ENCODE results near the gene TPH2. TPM values are rescaled to one million over a fixed set of nuclear protein-coding genes. Genes with fewer than 3 reads are reported as not detected.
A peak's percentile ranks its signal among the peaks of the same experiment; 100 is the strongest.

The TPH2 gene
- total and polyA plus RNA-seq, 2 of the 4 experiments (the other 2 are of a cell fraction) = not detected

DNA sequence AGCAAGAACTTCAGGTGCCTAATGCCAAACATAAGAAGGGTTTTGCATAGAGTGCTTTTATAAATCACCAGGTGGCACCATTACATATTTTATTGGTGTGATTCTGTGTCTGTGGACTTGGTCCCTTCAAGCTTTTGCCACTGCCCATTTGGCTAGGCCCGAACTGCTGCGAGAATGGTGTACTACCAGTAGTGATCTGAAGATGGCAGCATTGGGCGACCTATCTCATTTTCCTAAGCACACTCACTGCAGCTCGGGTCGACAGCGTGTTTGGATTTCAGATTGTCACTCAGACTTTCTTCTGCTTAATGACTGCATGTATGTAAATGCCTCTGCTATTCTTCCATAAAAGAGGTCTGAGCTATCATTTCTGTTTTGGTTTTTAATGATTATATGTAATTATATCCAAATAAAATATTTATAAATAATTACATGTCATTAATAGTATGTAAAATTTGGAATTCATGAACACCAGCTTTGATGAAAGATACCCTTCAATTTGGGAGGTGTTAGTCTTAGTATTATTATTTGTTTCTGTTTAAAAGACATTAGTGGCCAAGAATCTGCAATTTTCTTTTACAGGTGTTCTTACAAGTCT lies 78.5 kb downstream of the TPH2 start:
- POLR2A ChIA-PET (ENCODE audit: unreplicated experiment) = no interaction called here
- no peak overlapping the region for H3K4me2 ChIP-seq (ENCODE audit: low read depth, low read length)
- no peak overlapping the region for H4K5ac ChIP-seq (ENCODE audit: low read depth, low read length)
- H3K23ac ChIP-seq (ENCODE audit: low read depth, low read length) = no peak overlapping the region
- no peak overlapping the region for H4K8ac ChIP-seq (ENCODE audit: low read depth in 2 of 2, low read length in 2 of 2)
- no peaks in the 10 kb centered on the region for H3K36me3 ChIP-seq (ENCODE audit: control insufficient read depth, insufficient read depth, low read length)
- BruUV-seq (replicated peaks) = no TSS peak
- no CpG with 5 or more reads among the region's 6 CpGs for WGBS, 2 experiments (ENCODE audit: extremely low coverage in 2 of 2, insufficient read length in 1 of 2)
- H3K27ac ChIP-seq (ENCODE audit: insufficient read depth, low read length) = no peak overlapping the region
- no peak overlapping the region for H2BK15ac ChIP-seq (ENCODE audit: low read depth, low read length)
- dilution Hi-C loops (cut with HindIII; ENCODE audit: low sequenced_read_pairs, unreplicated experiment) (no loop called here), intact Hi-C loops (cut with micrococcal nuclease) (loop anchor here (5.0 to 10.0 kb wide), 2 partner anchors 255 to 328 kb away; partner anchors contain the start of gene TRHDE), in situ Hi-C loops (cut with MboI; ENCODE audit: low sequenced_read_pairs) (no loop called here)
- H2BK20ac ChIP-seq (ENCODE audit: low read depth, low read length) = no peak overlapping the region
- CTCF ChIA-PET = interaction anchor here (0.6 to 1.6 kb wide), 8 partner anchors 11 to 267 kb away, joined by 3 read pairs; partner anchors contain the start of gene TRHDE
- no peak overlapping the region for H3K4ac ChIP-seq (ENCODE audit: low read depth, low read length)
- peaks cover under 1% of the 10 kb centered on the region; the same call in 1 of the 2 replicates for H3K4me1 ChIP-seq (ENCODE audit: control insufficient read depth, insufficient read depth, low read length)
- H3K27me3 ChIP-seq (ENCODE audit: control insufficient read depth, insufficient read depth, low read length) = no peaks in the 10 kb centered on the region
- H3K79me1 ChIP-seq (ENCODE audit: low read depth in 1 of 2, low read length in 2 of 2) = no peaks in the 10 kb centered on the region
- H2BK5ac ChIP-seq (ENCODE audit: low read depth, low read length, poor library complexity, severe bottlenecking) = no peak overlapping the region
- H3K9me3 ChIP-seq (ENCODE audit: control insufficient read depth, insufficient read depth, low read length) = no peaks in the 10 kb centered on the region
- no peak overlapping the region for H4K91ac ChIP-seq (ENCODE audit: insufficient read depth, low read depth, low read length)
- H3K4me3 ChIP-seq (ENCODE audit: insufficient read depth, low read depth, low read length) = no peak overlapping the region
- no peak overlapping the region for H3K14ac ChIP-seq (replicated peaks; ENCODE audit: low read depth, low read length)
- H4K20me1 ChIP-seq (ENCODE audit: insufficient read depth, low read length) = no peaks in the 10 kb centered on the region
- TF ChIP-seq RAD21 (IDR thresholded peaks at IDR 0.05; ENCODE audit: low read length) (peak; percentile 89), SMC3 (IDR thresholded peaks at IDR 0.05; ENCODE audit: low read depth, low read length) (peak; percentile 59), RCOR1 (IDR thresholded peaks at IDR 0.05; ENCODE audit: insufficient replicate concordance, low read length) (no peak), CTCF (conservative IDR thresholded peaks at IDR 0.05; ENCODE audit: low read depth, low read length) (peak; percentile 79), FOS (IDR thresholded peaks at IDR 0.05; ENCODE audit: low read depth, low read length) (no peak), MAZ (IDR thresholded peaks at IDR 0.05; ENCODE audit: borderline replicate concordance, low read depth, low read length) (no peak), BHLHE40 (IDR thresholded peaks at IDR 0.05; ENCODE audit: low read depth, low read length) (no peak), RFX5 (IDR thresholded peaks at IDR 0.05; ENCODE audit: low read depth, low read length) (no peak), MAFK (IDR thresholded peaks at IDR 0.05; ENCODE audit: low read depth, low read length) (no peak)
- H3K18ac ChIP-seq (ENCODE audit: low read depth, low read length) = no peak overlapping the region
- ATAC-seq (ENCODE audit: low read depth) (peak; percentile 100), DNase-seq (peak; percentile 72)
- H3K56ac ChIP-seq (ENCODE audit: extremely low read depth, insufficient read depth, low read length) = no peak overlapping the region
- no peak overlapping the region for H3K9ac ChIP-seq (ENCODE audit: low read depth, low read length)
- no peak overlapping the region for H2BK120ac ChIP-seq (ENCODE audit: low read depth, low read length)
- no peaks in the 10 kb centered on the region for H3K9me1 ChIP-seq (ENCODE audit: insufficient read depth, low read length)
- H2AK5ac ChIP-seq (ENCODE audit: low read depth, low read length) = no peak overlapping the region
- H2AFZ ChIP-seq (replicated peaks; ENCODE audit: low read length, poor library complexity) = peak overlapping the region; percentile 36
- H2AK9ac ChIP-seq (replicated peaks; ENCODE audit: low read depth, low read length, poor library complexity) = peak overlapping the region; percentile 22
